Measurements from ENCODE around the gene CCDC40. TPM values are rescaled to one million over a fixed set of nuclear protein-coding genes. Genes with fewer than 3 reads are reported as not detected.

CCDC40 gene
- total RNA-seq, 2 donors from 2014 or later: 2.9 to 13.5 TPM

DNA sequence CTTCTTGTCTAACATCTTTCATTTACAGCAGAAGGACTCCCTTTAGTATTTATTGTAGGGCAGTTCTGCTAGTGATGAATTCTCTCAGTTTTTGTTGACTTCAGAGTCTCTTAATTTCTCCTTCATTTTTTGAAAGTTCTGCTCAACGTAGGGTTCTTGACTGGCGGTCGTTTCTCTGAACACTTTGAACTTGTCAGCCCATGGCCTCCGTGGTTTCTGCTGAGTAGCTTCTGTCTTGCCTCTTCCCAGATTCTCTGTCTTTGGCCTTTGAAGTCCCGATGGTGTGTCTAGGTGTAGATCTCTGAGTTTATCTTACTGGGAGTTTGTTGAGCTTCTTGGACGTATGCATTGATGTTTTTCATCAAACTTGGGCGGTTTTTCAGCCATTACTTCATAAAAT is 78.3 kb downstream of the CCDC40 start:
- no peaks in the 10 kb centered on the region for H3K36me3 ChIP-seq (replicated peaks in 1 of 2; ENCODE audit: insufficient read depth in 1 of 2, low read depth in 2 of 2)
- no peaks in the 10 kb centered on the region for H3K27me3 ChIP-seq
- no peaks in the 10 kb centered on the region for H3K4me1 ChIP-seq
- no peak overlapping the region for H3K27ac ChIP-seq
- WGBS, 2 donors: 92% methylated on average over 7 of the region's 7 CpGs
- no peak for TF ChIP-seq POLR2A (IDR thresholded peaks at IDR 0.05)
- TF ChIP-seq, protein P1, sequence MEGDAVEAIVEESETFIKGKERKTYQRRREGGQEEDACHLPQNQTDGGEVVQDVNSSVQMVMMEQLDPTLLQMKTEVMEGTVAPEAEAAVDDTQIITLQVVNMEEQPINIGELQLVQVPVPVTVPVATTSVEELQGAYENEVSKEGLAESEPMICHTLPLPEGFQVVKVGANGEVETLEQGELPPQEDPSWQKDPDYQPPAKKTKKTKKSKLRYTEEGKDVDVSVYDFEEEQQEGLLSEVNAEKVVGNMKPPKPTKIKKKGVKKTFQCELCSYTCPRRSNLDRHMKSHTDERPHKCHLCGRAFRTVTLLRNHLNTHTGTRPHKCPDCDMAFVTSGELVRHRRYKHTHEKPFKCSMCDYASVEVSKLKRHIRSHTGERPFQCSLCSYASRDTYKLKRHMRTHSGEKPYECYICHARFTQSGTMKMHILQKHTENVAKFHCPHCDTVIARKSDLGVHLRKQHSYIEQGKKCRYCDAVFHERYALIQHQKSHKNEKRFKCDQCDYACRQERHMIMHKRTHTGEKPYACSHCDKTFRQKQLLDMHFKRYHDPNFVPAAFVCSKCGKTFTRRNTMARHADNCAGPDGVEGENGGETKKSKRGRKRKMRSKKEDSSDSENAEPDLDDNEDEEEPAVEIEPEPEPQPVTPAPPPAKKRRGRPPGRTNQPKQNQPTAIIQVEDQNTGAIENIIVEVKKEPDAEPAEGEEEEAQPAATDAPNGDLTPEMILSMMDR (IDR thresholded peaks at IDR 0.05): no peak
- H3K9me3 ChIP-seq: no peaks in the 10 kb centered on the region
- intact Hi-C loops (cut with DNase I): no loop called here
- no peak for ATAC-seq
- H3K4me3 ChIP-seq: no peak overlapping the region
- DNase-seq: no peak

DNA sequence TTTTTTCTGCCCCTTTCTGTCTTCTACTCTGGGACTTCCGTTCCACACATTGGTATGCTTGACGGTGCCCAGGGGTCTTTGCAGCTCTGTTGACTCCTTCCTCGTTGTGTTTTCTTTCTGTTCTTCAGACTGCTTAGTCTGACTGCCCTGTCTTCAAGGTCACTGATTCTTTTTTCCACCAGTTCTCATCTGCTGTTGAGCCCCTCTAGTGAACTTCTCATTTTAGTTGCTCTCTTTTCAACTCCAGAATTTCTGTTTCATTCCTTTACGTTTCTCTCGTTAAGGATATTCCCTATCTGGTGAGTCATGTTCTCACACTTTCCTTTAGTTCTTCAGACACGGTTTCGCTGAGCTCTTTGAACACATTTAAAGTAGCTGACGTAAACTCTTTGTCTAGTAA is 78.7 kb downstream of the CCDC40 start:
- Histone ChIP-seq H3K4me3 (no peak overlapping the region), H3K36me3 (replicated peaks in 1 of 2; ENCODE audit: insufficient read depth in 1 of 2, low read depth in 2 of 2) (no peaks in the 10 kb centered on the region), H3K27me3 (no peaks in the 10 kb centered on the region), H3K4me1 (no peaks in the 10 kb centered on the region), H3K27ac (no peak overlapping the region), H3K9me3 (no peaks in the 10 kb centered on the region)
- 82 to 89% methylated on average over 8 of the region's 8 CpGs for WGBS, 2 donors
- TF ChIP-seq, protein P1 (IDR thresholded peaks at IDR 0.05): no peak
- TF ChIP-seq POLR2A (IDR thresholded peaks at IDR 0.05): no peak
- intact Hi-C loops (cut with DNase I): no loop called here
- ATAC-seq (no peak), DNase-seq (no peak)

DNA sequence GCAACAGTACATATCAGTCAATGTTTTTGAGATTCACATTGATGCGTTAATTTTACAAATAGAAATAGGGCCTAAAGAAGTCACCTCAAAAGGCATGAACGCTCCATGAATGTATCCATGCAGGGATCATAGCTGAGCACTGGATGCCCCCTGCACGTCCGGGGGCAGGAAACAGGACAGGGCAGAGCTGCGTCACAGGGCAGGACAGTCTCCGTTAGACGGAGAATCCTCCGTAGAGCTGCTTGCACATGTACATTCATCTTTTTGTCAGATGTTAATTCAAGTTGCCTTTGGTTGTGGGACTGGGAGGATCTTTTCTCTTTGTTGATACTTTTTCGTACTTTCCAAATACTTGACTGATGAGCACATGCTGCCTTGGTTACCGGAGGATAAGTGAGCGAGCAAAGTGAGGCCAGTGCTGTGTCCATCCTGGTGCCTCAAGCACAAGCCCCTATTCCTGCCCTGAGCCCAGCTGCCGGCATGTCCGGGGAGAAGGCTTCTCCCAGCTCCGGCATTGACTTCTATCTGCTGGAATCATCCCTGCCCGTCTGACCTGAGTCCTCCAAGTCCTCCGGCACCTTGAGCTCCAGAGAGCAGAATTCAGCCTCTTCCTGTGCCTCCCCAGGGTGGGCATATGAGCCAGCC is 80.0 kb downstream of the CCDC40 start:
- no peaks in the 10 kb centered on the region for H3K4me1 ChIP-seq
- TF ChIP-seq POLR2A (IDR thresholded peaks at IDR 0.05): no peak
- TF ChIP-seq, protein P1 (IDR thresholded peaks at IDR 0.05): no peak
- intact Hi-C loops (cut with DNase I): no loop called here
- no peaks in the 10 kb centered on the region for H3K36me3 ChIP-seq (replicated peaks in 1 of 2; ENCODE audit: insufficient read depth in 1 of 2, low read depth in 2 of 2)
- no peak for ATAC-seq
- H3K27me3 ChIP-seq: no peaks in the 10 kb centered on the region
- 76 to 89% methylated on average over 16 of the region's 16 CpGs for WGBS, 2 donors
- DNase-seq: no peak
- H3K27ac ChIP-seq: no peak overlapping the region
- no peaks in the 10 kb centered on the region for H3K9me3 ChIP-seq
- no peak overlapping the region for H3K4me3 ChIP-seq

DNA sequence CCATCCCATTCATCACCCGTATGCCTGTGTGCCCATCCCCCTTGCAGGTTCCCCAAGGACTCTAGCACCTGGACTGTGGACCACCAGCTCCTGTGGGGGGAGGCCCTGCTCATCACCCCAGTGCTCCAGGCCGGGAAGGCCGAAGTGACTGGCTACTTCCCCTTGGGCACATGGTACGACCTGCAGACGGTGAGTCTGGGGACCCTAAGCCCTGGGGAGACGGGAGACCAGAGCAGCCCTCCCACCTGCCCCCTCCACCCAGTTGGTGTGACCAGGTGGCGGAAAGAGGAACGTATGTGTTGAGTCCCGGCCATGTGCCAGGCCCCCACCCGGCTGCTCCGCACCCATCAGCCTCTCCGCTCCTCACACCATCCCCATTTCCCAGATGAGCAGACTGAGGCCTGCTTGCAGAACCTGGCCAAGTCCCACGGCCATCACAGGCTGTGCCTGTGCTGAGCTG is 80.5 kb downstream of the CCDC40 start:
- Histone ChIP-seq H3K36me3 (replicated peaks in 1 of 2; ENCODE audit: insufficient read depth in 1 of 2, low read depth in 2 of 2) (no peaks in the 10 kb centered on the region), H3K4me1 (no peaks in the 10 kb centered on the region), H3K4me3 (no peak overlapping the region), H3K27me3 (no peaks in the 10 kb centered on the region), H3K27ac (no peak overlapping the region), H3K9me3 (no peaks in the 10 kb centered on the region)
- DNase-seq: no peak
- intact Hi-C loops (cut with DNase I): no loop called here
- TF ChIP-seq POLR2A (IDR thresholded peaks at IDR 0.05): no peak
- TF ChIP-seq, protein P1 (IDR thresholded peaks at IDR 0.05): no peak
- ATAC-seq: no peak
- 83 to 92% methylated on average over 4 to 12 of the region's 13 CpGs for WGBS, 2 donors

All from body of pancreas (tissue), 4 donors.